Mucosa of stomach (tissue), 1 donor: ENCODE measurements around the gene NOVA2.

Experiments used
- H3K27me3 ChIP-seq: one replicate; pipeline ENCODE4 v1.7.0; 2013; ENCODE audit warnings: mild to moderate bottlenecking, low read length; ENCODE audit not compliant: control insufficient read depth, insufficient read depth
- H3K36me3 ChIP-seq: one replicate; pipeline ENCODE4 v1.7.0; 2013; ENCODE audit warnings: low read length; ENCODE audit not compliant: control insufficient read depth, insufficient read depth
- H3K4me1 ChIP-seq: one replicate; pipeline ENCODE4 v1.7.0; 2013; ENCODE audit warnings: mild to moderate bottlenecking, low read length; ENCODE audit not compliant: control insufficient read depth, insufficient read depth
- H3K4me3 ChIP-seq: one replicate; pipeline ENCODE4 v1.7.0; 2013; ENCODE audit warnings: low read length
- H3K9ac ChIP-seq: one replicate; pipeline ENCODE4 v1.7.0; 2013; ENCODE audit warnings: mild to moderate bottlenecking, low read length, moderate library complexity
- H3K9me3 ChIP-seq: one replicate; pipeline ENCODE4 v1.7.0; 2013; ENCODE audit warnings: mild to moderate bottlenecking, low read length, moderate library complexity; ENCODE audit not compliant: control insufficient read depth
- donor health status: Pancreatic carcinoma.

The NOVA2 gene

DNA sequence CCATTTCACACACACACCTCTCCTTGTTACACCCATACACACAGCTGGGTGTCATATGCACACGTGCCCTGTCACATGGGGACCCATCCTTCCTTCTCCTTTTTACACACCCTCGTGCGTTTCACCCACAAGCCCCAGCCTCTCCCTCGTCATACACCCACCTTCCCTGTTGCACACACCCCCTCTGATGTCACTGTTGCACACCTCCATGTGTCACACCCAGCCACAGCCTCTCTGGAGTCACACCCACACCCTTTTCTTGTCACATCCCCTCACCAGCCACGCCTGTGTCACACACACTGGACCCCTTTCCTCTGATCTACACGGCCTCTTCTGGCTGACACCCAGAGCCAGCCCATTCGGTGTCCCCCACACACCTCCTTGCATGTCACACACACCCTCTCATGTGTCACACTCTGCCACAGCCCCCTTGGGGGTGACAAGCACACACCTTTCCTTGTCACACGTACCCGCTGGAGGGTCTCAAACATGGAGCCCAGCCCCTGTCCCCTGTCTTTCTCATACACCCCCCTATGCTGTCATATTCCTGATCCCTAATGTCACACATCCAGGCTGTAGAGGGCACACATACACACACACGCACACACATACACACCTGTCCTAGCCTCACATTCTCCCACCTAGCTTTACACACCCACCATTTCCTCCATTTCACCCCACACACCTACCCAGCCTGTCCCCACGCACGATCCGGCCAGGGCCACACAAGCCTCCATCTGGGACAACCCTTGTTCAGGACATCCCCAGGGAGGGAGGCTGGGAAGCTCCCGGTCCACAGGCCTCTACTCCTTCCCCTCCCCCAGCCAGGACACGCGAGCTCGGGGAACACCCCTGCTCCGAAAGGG, 1.4 kb downstream of the NOVA2 start:
- H3K4me3 ChIP-seq, result no peak overlapping the region
- H3K27me3 ChIP-seq, result peaks cover 50% of the 10 kb centered on the region
- no peak overlapping the region for H3K9ac ChIP-seq
- no peaks in the 10 kb centered on the region for H3K36me3 ChIP-seq
- H3K4me1 ChIP-seq, result no peaks in the 10 kb centered on the region
- no peaks in the 10 kb centered on the region for H3K9me3 ChIP-seq

DNA sequence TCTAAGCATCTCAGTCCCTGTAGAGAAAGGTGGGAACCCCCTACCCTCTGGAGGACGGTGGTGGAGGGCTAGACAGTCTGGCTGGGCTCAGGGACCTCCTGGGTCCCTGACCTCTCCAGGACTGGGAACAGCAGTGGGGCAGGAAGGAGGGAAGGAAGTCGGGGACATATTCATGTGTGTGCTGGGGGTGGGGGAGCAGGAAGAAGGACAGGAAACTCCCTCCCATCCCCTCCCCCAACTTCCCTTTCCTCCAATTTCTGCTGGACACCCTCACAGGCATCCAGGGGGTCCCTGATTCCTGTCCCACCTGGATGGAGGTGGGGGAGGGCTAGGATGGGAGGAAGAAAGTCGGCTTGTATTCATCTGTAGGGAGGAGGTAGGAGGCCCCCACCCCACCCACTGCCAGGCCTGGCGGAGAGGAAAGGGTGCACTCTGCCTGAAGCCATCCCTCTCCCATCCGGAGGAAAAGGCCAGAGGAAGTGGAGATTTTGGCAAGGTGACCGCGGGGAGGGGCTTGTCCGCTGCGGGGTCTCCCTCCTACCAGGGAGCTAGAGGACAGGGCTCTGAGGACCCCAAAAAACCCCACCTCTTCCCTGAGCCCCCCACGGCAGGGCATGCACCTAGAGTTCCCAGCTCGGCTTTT, 2.3 kb downstream of the NOVA2 start:
- peaks cover 50% of the 10 kb centered on the region for H3K27me3 ChIP-seq
- no peaks in the 10 kb centered on the region for H3K9me3 ChIP-seq
- no peaks in the 10 kb centered on the region for H3K36me3 ChIP-seq
- no peak overlapping the region for H3K9ac ChIP-seq
- H3K4me1 ChIP-seq, result no peaks in the 10 kb centered on the region
- no peak overlapping the region for H3K4me3 ChIP-seq

- Histone ChIP-seq H3K9ac (no peak overlapping the region), H3K4me3 (no peak overlapping the region), H3K36me3 (no peaks in the 10 kb centered on the region), H3K4me1 (no peaks in the 10 kb centered on the region), H3K9me3 (no peaks in the 10 kb centered on the region), H3K27me3 (peaks cover 40% of the 10 kb centered on the region)
Measured at GRCh38 chr19:45969676-45970075, 4.0 kb downstream of the NOVA2 start.

- no peaks in the 10 kb centered on the region for H3K36me3 ChIP-seq
- peaks cover 29% of the 10 kb centered on the region for H3K27me3 ChIP-seq
- H3K9ac ChIP-seq, result no peak overlapping the region
- H3K9me3 ChIP-seq, result no peaks in the 10 kb centered on the region
- no peak overlapping the region for H3K4me3 ChIP-seq
- H3K4me1 ChIP-seq, result no peaks in the 10 kb centered on the region
Measured at GRCh38 chr19:45968626-45969025, 5.0 kb downstream of the NOVA2 start.

- Histone ChIP-seq H3K4me3 (no peak overlapping the region), H3K36me3 (no peaks in the 10 kb centered on the region), H3K9me3 (no peaks in the 10 kb centered on the region), H3K4me1 (no peaks in the 10 kb centered on the region), H3K27me3 (peaks cover 23% of the 10 kb centered on the region), H3K9ac (no peak overlapping the region)
Measured at GRCh38 chr19:45967246-45967645, 6.4 kb downstream of the NOVA2 start.

- Histone ChIP-seq H3K4me1 (no peaks in the 10 kb centered on the region), H3K9me3 (no peaks in the 10 kb centered on the region), H3K9ac (no peak overlapping the region), H3K27me3 (peaks cover 6% of the 10 kb centered on the region), H3K4me3 (no peak overlapping the region), H3K36me3 (no peaks in the 10 kb centered on the region)
Measured at GRCh38 chr19:45962021-45962420, 11.6 kb downstream of the NOVA2 start.

DNA sequence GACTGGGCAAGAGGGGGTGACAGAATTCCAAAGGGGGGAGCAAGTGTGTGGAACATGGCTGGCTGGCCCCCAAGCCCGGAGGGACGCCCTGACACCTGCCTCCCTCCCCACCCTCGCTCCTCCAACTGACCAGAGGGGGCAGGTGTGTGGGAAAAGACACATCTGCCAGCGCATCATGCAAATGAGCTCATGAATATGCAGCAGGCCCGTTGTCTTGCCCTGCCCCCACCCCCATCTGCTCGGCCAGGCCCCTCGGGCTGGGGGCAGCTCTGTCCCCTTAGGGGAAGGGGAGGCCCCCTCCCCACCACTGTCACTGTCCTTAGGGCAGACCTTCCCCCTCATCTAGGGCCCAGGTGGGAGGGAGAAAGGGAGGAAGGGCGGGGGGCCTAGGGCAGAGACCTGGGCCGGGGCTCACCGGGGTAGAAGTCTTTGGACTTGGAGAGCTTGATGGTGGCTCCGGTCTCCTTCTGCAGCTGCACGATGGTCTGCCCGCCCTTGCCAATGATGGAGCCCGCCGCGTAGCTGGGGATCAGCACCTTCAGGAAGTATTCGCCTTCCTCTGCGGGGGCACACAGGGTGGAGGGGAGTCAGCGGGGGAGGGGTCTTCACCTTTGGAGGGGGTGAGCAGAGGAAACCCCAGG, 12.9 kb downstream of the NOVA2 start:
- peaks cover 6% of the 10 kb centered on the region for H3K27me3 ChIP-seq
- no peaks in the 10 kb centered on the region for H3K36me3 ChIP-seq
- H3K9ac ChIP-seq, result no peak overlapping the region
- no peak overlapping the region for H3K4me3 ChIP-seq
- no peaks in the 10 kb centered on the region for H3K4me1 ChIP-seq
- no peaks in the 10 kb centered on the region for H3K9me3 ChIP-seq

DNA sequence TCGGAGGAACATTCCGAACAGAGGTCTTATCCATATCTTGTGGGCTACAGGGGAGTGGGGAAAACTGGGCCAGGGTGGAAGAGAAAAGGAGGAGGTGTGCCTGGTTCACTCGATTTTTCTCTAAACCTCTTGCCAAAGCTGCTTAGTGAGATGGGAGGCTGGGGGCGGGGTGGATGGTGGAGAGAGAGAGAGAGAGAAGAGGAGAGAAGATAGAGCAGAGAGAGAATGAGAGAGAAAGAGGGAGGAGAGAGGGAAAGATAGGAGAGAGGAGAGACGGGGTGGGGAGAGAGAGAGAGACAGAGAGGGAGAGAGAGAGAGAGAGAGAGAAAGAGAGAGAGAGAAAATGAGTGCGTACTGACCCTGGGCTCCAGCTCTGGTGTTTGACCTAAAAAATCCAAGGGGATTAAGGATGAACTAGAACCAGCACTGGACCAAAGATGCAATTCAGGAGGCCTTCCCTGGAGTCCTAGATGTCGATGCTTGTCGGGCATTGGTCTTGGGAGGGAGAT, 14.1 kb downstream of the NOVA2 start:
- H3K36me3 ChIP-seq, result no peaks in the 10 kb centered on the region
- no peak overlapping the region for H3K4me3 ChIP-seq
- H3K4me1 ChIP-seq, result no peaks in the 10 kb centered on the region
- no peaks in the 10 kb centered on the region for H3K9me3 ChIP-seq
- peaks cover 6% of the 10 kb centered on the region for H3K27me3 ChIP-seq
- no peak overlapping the region for H3K9ac ChIP-seq

- no peak overlapping the region for H3K9ac ChIP-seq
- H3K36me3 ChIP-seq, result no peaks in the 10 kb centered on the region
- H3K4me1 ChIP-seq, result no peaks in the 10 kb centered on the region
- peaks cover 6% of the 10 kb centered on the region for H3K27me3 ChIP-seq
- no peak overlapping the region for H3K4me3 ChIP-seq
- H3K9me3 ChIP-seq, result no peaks in the 10 kb centered on the region
Measured at GRCh38 chr19:45958769-45959516, 14.7 kb downstream of the NOVA2 start.

DNA sequence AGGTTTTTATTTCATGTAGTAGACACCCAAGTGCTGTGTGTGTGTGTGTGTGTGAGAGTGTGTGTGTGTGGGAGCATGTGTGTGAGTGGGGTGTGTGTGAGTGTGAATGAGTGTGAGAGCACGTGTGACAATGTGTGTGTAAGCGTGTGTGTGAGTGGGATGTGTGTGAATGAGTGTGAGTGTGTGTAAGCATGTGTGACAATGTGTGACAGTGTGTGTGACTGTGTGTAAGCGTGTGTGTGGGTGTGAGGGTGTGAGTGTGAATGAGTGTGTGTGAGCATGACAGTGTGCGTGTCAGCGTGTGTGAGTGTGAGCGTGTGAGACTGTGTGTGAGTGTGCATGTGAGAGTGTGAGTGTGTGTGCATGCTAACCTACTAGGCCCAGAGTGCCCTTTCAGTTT, 15.3 kb downstream of the NOVA2 start:
- Histone ChIP-seq H3K36me3 (no peaks in the 10 kb centered on the region), H3K9ac (no peak overlapping the region), H3K27me3 (peaks cover 6% of the 10 kb centered on the region), H3K4me1 (no peaks in the 10 kb centered on the region), H3K9me3 (peaks cover 3% of the 10 kb centered on the region), H3K4me3 (no peak overlapping the region)

DNA sequence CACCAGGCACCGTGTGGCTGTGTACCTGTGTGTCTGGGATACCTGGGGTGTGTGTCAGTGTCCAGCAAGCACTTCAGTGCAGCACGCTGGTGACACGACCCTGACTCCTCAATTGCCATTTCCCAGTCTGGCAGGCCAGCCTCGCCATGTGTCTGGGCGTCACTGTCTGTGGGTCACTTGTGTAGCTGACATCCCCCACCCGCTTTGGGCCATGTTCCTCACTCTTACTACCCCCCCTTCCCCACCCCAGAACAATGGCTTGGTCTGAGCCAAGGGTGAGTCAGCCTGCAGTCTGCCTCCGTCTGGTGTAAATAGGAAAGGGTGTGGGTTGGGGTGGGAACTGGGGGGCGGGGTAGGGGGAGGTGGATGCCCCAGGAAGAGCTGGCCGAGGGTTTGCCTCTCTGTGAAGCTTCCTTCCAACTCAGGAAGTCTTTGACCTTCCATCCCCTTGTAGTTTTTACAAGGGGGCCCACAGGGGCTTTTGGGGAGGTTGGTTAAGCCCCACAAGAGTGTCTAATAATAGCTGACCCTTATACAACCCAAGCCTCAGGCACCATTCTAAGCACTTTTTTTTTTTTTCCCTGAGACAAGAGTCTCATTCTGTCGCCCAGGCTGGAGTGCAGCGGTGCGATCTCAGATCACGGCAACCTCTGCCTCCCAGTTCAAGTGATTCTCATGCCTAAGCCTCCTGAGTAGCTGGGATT, 17.6 kb downstream of the NOVA2 start:
- peaks cover 3% of the 10 kb centered on the region for H3K9me3 ChIP-seq
- no peaks in the 10 kb centered on the region for H3K4me1 ChIP-seq
- no peak overlapping the region for H3K9ac ChIP-seq
- peaks cover 3% of the 10 kb centered on the region for H3K27me3 ChIP-seq
- H3K36me3 ChIP-seq, result no peaks in the 10 kb centered on the region
- H3K4me3 ChIP-seq, result no peak overlapping the region
